ENCODE results near the gene CCBE1. TPM values are rescaled to one million over a fixed set of nuclear protein-coding genes. Genes with fewer than 3 reads are reported as not detected.

The CCBE1 gene
- total RNA-seq, 2 experiments from 2014 or later, result not detected

- no peak for DNase-seq
These were observed 142.4 kb downstream of the CCBE1 start for GRCh38 chr18:59554796-59555335.

DNA sequence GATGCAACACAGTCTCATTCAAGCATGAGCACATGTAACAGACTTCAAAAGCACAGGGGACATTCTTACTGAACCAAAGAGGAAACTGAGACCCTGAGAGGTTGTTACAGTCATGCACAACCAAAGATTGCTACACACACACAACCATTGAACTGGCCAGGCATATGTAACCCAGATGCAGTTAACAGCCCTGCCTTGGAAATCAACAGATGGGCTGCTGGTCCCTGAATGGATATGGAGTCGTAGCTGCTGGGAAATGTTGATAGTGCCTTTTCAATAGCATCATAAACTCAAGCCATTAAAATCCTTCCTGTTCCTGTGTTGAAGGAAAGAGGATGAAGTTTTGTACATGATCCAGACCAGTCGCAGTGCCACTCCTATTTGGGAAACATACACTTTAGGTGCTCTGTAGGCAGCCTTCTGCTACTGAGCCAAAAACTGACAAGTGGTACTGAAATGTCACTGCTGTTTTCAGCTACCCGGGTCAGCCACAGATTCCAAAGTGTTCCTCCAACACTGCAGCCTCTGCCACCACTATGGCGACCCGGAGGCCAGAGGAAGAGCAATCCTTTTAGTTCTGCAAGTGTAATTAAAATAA is 143.9 kb downstream of the CCBE1 start:
- ChIA-PET CTCF (no interaction called here), POLR2A (no interaction called here)
- Mint-ChIP-seq H3K9me3 (no peaks in the 10 kb centered on the region), H3K27ac (no peak overlapping the region), H3K4me3 (no peak overlapping the region), H3K27me3 (no peaks in the 10 kb centered on the region), H3K4me1 (ENCODE audit: low read depth) (no peaks in the 10 kb centered on the region), H3K36me3 (ENCODE audit: low read depth) (no peaks in the 10 kb centered on the region)
- no peak for ATAC-seq
- DNase-seq, result no peak
- intact Hi-C loops (cut with micrococcal nuclease), result no loop called here
- TF ChIP-seq, protein P1, sequence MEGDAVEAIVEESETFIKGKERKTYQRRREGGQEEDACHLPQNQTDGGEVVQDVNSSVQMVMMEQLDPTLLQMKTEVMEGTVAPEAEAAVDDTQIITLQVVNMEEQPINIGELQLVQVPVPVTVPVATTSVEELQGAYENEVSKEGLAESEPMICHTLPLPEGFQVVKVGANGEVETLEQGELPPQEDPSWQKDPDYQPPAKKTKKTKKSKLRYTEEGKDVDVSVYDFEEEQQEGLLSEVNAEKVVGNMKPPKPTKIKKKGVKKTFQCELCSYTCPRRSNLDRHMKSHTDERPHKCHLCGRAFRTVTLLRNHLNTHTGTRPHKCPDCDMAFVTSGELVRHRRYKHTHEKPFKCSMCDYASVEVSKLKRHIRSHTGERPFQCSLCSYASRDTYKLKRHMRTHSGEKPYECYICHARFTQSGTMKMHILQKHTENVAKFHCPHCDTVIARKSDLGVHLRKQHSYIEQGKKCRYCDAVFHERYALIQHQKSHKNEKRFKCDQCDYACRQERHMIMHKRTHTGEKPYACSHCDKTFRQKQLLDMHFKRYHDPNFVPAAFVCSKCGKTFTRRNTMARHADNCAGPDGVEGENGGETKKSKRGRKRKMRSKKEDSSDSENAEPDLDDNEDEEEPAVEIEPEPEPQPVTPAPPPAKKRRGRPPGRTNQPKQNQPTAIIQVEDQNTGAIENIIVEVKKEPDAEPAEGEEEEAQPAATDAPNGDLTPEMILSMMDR (IDR thresholded peaks at IDR 0.05), result no peak

More at GRCh38 chr18:59554796-59555335, 142.4 kb downstream of the CCBE1 start:
- Mint-ChIP-seq H3K27me3 (no peaks in the 10 kb centered on the region), H3K4me3 (no peak overlapping the region), H3K36me3 (ENCODE audit: low read depth) (no peaks in the 10 kb centered on the region), H3K4me1 (ENCODE audit: low read depth) (no peaks in the 10 kb centered on the region), H3K27ac (no peak overlapping the region), H3K9me3 (no peaks in the 10 kb centered on the region)
- CTCF ChIA-PET, result no interaction called here
- POLR2A ChIA-PET, result no interaction called here
- TF ChIP-seq, protein P1 (IDR thresholded peaks at IDR 0.05), result no peak
- intact Hi-C loops (cut with micrococcal nuclease), result no loop called here
- ATAC-seq, result no peak

DNA sequence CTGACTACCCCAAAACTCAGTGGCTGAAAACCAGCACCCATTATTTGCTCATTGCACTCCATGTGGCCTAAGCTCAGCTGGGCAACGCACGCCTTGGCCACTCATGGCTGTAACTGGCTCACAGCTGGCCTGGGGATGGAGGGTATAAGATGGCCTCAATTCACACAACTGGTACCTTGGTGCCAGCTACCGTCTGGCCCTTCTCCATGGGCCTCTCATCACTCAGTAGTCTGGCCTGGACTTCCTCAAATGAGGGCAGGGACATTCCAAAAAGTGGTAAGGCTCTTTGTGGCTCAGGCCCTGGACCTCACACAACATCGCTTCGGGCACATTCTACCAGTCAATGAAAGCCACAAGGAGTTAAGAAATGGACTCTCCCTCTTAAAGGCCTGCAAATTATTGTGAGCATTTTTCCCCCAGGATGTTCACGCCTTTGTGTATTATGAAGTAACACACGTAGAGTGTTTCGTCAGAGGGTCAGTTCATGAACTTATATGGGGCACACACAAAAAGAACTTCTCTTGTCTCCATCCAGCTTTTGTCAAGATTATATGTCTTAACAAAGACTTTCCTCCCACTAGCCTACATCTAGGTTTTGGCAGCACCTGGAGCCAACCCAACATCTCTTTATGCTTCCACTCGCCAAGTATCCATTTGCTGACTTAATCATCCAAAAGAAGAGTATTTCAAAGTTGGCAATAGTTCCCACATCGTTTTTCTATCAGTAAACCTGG is 145.2 kb downstream of the CCBE1 start:
- Mint-ChIP-seq H3K27me3 (no peaks in the 10 kb centered on the region), H3K9me3 (no peaks in the 10 kb centered on the region), H3K36me3 (ENCODE audit: low read depth) (no peaks in the 10 kb centered on the region), H3K4me1 (ENCODE audit: low read depth) (no peaks in the 10 kb centered on the region), H3K27ac (no peak overlapping the region), H3K4me3 (no peak overlapping the region)
- intact Hi-C loops (cut with micrococcal nuclease), result no loop called here
- ChIA-PET POLR2A (no interaction called here), CTCF (no interaction called here)
- TF ChIP-seq, protein P1 (IDR thresholded peaks at IDR 0.05), result no peak
- ATAC-seq, result no peak
- no peak for DNase-seq

DNA sequence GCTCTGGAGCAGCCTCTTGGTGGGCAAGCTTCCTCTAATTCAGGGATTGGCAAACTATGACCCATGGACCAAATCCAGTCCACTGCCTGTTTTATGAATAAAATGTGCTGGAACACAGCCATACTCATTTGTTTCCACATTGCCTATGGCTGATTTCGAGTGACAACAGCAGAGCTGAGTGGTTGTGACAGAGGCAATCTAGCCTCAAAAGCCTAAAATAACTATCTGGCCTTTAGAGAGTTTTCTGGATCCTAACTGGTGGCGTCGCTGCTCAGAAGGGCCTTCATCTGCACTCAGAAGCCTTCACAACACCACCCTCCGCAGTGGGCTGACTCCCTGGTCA is 147.1 kb downstream of the CCBE1 start:
- no peak for DNase-seq
- no peaks in the 10 kb centered on the region for H3K4me1 Mint-ChIP-seq (ENCODE audit: low read depth)
- H3K4me3 Mint-ChIP-seq, result no peak overlapping the region
- no peaks in the 10 kb centered on the region for H3K27me3 Mint-ChIP-seq
- TF ChIP-seq, protein P1 (IDR thresholded peaks at IDR 0.05), result no peak
- POLR2A ChIA-PET, result no interaction called here
- no peak for ATAC-seq
- no peak overlapping the region for H3K27ac Mint-ChIP-seq
- H3K36me3 Mint-ChIP-seq (ENCODE audit: low read depth), result no peaks in the 10 kb centered on the region
- intact Hi-C loops (cut with micrococcal nuclease), result no loop called here
- CTCF ChIA-PET, result no interaction called here
- H3K9me3 Mint-ChIP-seq, result no peaks in the 10 kb centered on the region

- Mint-ChIP-seq H3K9me3 (no peaks in the 10 kb centered on the region), H3K27me3 (no peaks in the 10 kb centered on the region), H3K4me3 (no peak overlapping the region), H3K4me1 (ENCODE audit: low read depth) (no peaks in the 10 kb centered on the region), H3K36me3 (ENCODE audit: low read depth) (no peaks in the 10 kb centered on the region), H3K27ac (no peak overlapping the region)
- ATAC-seq (no peak), DNase-seq (no peak)
- ChIA-PET CTCF (no interaction called here), POLR2A (no interaction called here)
- TF ChIP-seq, protein P1 (IDR thresholded peaks at IDR 0.05), result no peak
- intact Hi-C loops (cut with micrococcal nuclease), result no loop called here
These were observed 147.6 kb downstream of the CCBE1 start for GRCh38 chr18:59549503-59550173.

All from activated CD8-positive, alpha-beta T cell treated with anti-CD3 and anti-CD28 coated beads for 36 hours (primary cell).